K562 (cell line): ENCODE results near the gene C2orf76. TPM values are rescaled to one million over a fixed set of nuclear protein-coding genes. Genes with fewer than 3 reads are reported as not detected.

Source experiments
- CREB1 ChIP-seq, 2 experiments: sonication (generic) in 1 of 2; formaldehyde crosslinking in 1 of 2; IDR thresholded peaks; 2 replicates each; pipeline versions ENCODE4 v1.6.1 to v1.8.0; 2012 to 2022; ENCODE audit warnings: inconsistent platforms in 1 of 2, mild to moderate bottlenecking in 1 of 2, missing genetic modification reagents in 1 of 2, moderate library complexity in 1 of 2
- E4F1 ChIP-seq: fragments of 250-450 bp; sonication (Bioruptor Pico); IDR thresholded peaks from 2 replicates; pipeline ENCODE4 v1.5.0; 2021; ENCODE audit warnings: mild to moderate bottlenecking, borderline replicate concordance
- HLTF ChIP-seq: fragments of 450-650 bp; IDR thresholded peaks from 2 replicates; pipeline ENCODE4 v1.6.1; 2016
- MLLT1 ChIP-seq, 2 experiments: fragments of 450-650 bp; IDR thresholded peaks; 2 replicates each; pipeline ENCODE4 v1.6.1; 2016
- NFE2 ChIP-seq: IDR thresholded peaks from 2 replicates; pipeline ENCODE4 v1.6.1; 2014; ENCODE audit warnings: antibody characterized with exemption, low read depth
- PCBP1 ChIP-seq: fragments of 200-400 bp; formaldehyde crosslinking; IDR thresholded peaks from 2 replicates; pipeline ENCODE4 v1.6.1; 2018; ENCODE audit warnings: mild to moderate bottlenecking, low read depth, low read length; ENCODE audit not compliant: poor library complexity, severe bottlenecking
- PPARD ChIP-seq: fragments of 250-450 bp; sonication (Bioruptor Pico); IDR thresholded peaks from 2 replicates; pipeline ENCODE4 v1.8.0; 2022; ENCODE audit warnings: inconsistent platforms, mild to moderate bottlenecking, moderate library complexity
- THRB ChIP-seq: fragments of 450-650 bp; formaldehyde crosslinking; conservative IDR thresholded peaks from 2 replicates; pipeline ENCODE4 v1.4.0; 2022; ENCODE audit warnings: mild to moderate bottlenecking, missing genetic modification characterization
- TRIM28 ChIP-seq: fragments of 450-650 bp; IDR thresholded peaks from 2 replicates; pipeline ENCODE4 v1.6.1; 2017
- WHSC1 ChIP-seq: IDR thresholded peaks from one replicate; pipeline ENCODE4 v1.6.1; 2012; ENCODE audit warnings: low read length, control low read depth, inconsistent platforms
- XRCC3 ChIP-seq: fragments of 450-650 bp; IDR thresholded peaks from 2 replicates; pipeline ENCODE4 v1.6.1; 2017; ENCODE audit warnings: mild to moderate bottlenecking, moderate library complexity
- ZNF146 ChIP-seq: IDR thresholded peaks from one replicate; pipeline ENCODE4 v1.6.1; 2018; ENCODE audit warnings: missing compliant biosample characterization; ENCODE audit not compliant: unreplicated experiment
- ZNF511 ChIP-seq: sonication (generic); formaldehyde crosslinking; IDR thresholded peaks from 2 replicates; pipeline ENCODE4 v1.8.0; 2022; ENCODE audit warnings: mild to moderate bottlenecking, missing genetic modification reagents
- ZNF551 ChIP-seq: fragments of 250-450 bp; sonication (Bioruptor Pico); IDR thresholded peaks from 2 replicates; pipeline ENCODE4 v1.5.0; 2021; ENCODE audit warnings: mild to moderate bottlenecking, moderate library complexity
- ZNF79 ChIP-seq: fragments of 250-450 bp; sonication (Bioruptor Pico); IDR thresholded peaks from 2 replicates; pipeline ENCODE4 v1.4.0; 2020; ENCODE audit warnings: low read depth, mild to moderate bottlenecking, moderate library complexity
- polyA plus RNA-seq, 8 experiments: library from polyadenylated mRNA; depleted of rRNA in 4 of 8; stranded (reverse) in 5 of 8; unstranded in 3 of 8; fragments of >200 nt; fragmentation: Nextera tagmentation in 2 of 8; fragmentation: Illumina TruSeq in 1 of 8; extraction: Ambion mirVana in 2 of 8; extraction: Trizol in 1 of 8; gene quantifications; 2 replicates each; pipeline versions ENCODE4 v1.2.1 to v1.2.3, GENCODE V29; 2011 to 2014; ENCODE audit warnings: inconsistent platforms in 1 of 8, missing spikeins in 1 of 8
- total RNA-seq, 7 experiments: library from RNA; depleted of rRNA in 6 of 7; stranded (reverse); fragments of >200 nt in 6 of 7; fragmentation: Illumina TruSeq in 2 of 7; extraction: Trizol in 2 of 7; gene quantifications; 2 replicates each; pipeline versions ENCODE4 v1.2.1 to v1.2.3, GENCODE V29; 2011 to 2021; ENCODE audit warnings: low replicate concordance in 1 of 7
- TF ChIP-seq, protein P1 (sequence below), 2 experiments: fragments of 450-650 bp; conservative IDR thresholded peaks; 2 replicates each; pipeline ENCODE4 v1.6.1; 2017; ENCODE audit warnings: mild to moderate bottlenecking in 2 of 2, moderate library complexity in 2 of 2
- TF ChIP-seq, protein P2 (sequence below): IDR thresholded peaks from 2 replicates; pipeline ENCODE4 v1.6.1; 2012; ENCODE audit warnings: low read depth, low read length, improper control_type of control experiment, borderline replicate concordance

The C2orf76 gene
- total and polyA plus RNA-seq, 9 of the 15 experiments (the other 6 are each of a cell fraction or from before 2014, with no cell fraction given) = 4.8 to 26.2 (median 14.5) TPM

- TF ChIP-seq PCBP1 (no peak), THRB (no peak), HLTF (no peak), MLLT1 (IDR thresholded peaks at IDR 0.05) (no peak), XRCC3 (no peak), CREB1 (IDR thresholded peaks at IDR 0.05) (no peak), CREB1 (CRISPR knock-in tag; IDR thresholded peaks at IDR 0.05) (no peak), TRIM28 (no peak), WHSC1 (no peak), NFE2 (peak; percentile 30; the same call in 1 of the 2 replicates), ZNF511 (no peak), E4F1 (CRISPR knock-in tag) (no peak), ZNF79 (no peak), PPARD (no peak), ZNF146 (CRISPR knock-in tag) (no peak), ZNF551 (CRISPR knock-in tag) (no peak)
- TF ChIP-seq, protein P1, sequence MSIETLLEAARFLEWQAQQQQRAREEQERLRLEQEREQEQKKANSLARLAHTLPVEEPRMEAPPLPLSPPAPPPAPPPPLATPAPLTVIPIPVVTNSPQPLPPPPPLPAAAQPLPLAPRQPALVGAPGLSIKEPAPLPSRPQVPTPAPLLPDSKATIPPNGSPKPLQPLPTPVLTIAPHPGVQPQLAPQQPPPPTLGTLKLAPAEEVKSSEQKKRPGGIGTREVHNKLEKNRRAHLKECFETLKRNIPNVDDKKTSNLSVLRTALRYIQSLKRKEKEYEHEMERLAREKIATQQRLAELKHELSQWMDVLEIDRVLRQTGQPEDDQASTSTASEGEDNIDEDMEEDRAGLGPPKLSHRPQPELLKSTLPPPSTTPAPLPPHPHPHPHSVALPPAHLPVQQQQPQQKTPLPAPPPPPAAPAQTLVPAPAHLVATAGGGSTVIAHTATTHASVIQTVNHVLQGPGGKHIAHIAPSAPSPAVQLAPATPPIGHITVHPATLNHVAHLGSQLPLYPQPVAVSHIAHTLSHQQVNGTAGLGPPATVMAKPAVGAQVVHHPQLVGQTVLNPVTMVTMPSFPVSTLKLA (conservative IDR thresholded peaks at IDR 0.05) = no peak
- TF ChIP-seq, protein P2, sequence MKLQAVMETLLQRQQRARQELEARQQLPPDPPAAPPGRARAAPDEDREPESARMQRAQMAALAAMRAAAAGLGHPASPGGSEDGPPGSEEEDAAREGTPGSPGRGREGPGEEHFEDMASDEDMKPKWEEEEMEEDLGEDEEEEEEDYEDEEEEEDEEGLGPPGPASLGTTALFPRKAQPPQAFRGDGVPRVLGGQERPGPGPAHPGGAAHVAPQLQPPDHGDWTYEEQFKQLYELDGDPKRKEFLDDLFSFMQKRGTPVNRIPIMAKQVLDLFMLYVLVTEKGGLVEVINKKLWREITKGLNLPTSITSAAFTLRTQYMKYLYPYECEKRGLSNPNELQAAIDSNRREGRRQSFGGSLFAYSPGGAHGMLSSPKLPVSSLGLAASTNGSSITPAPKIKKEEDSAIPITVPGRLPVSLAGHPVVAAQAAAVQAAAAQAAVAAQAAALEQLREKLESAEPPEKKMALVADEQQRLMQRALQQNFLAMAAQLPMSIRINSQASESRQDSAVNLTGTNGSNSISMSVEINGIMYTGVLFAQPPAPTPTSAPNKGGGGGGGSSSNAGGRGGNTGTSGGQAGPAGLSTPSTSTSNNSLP = no peak
These were observed 20.9 kb upstream of the C2orf76 start (continued) for GRCh38 chr2:119387381-119388129.
